Peyer's patch (tissue), 4 donors: Measurements from ENCODE around the gene SPECC1L.

ENCODE experiments used
- POLR2A ChIP-seq, 2 donors: fragments of 450-650 bp; IDR thresholded peaks; one replicate each; pipeline ENCODE4 v1.5.1; 2017; ENCODE audit warnings: antibody characterized with exemption in 2 of 2, mild to moderate bottlenecking in 2 of 2, moderate library complexity in 2 of 2
- TF ChIP-seq, protein P1 (sequence below), 6 experiments: fragments of 450-650 bp in 4 of 6; fragments of 200-600 bp in 2 of 6; sonication (generic) in 1 of 6; IDR thresholded peaks; one replicate each; pipeline ENCODE4 v1.5.1; 2017 to 2019; ENCODE audit warnings: antibody characterized with exemption in 6 of 6, mild to moderate bottlenecking in 3 of 6, moderate library complexity in 1 of 6

DNA sequence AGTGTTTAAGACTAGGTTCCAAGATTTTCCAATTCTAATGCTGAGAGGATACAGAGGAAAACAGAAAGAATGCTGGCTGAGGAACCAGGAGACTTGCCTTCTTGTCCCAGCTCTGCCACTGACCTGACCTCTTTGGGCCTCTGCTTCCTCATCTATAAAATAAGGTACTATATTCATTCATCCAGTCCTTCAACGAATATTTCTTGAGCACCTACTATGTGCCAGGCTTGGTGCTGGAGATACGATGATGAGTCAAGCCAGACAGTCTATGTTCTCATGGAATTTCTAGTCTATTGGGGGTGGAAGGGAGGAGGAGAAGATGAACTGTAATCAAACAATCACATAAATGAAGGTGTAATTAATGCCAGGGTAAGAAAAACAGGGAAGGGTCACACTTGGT lies 196.7 kb downstream of the SPECC1L start:
- TF ChIP-seq, protein P1, sequence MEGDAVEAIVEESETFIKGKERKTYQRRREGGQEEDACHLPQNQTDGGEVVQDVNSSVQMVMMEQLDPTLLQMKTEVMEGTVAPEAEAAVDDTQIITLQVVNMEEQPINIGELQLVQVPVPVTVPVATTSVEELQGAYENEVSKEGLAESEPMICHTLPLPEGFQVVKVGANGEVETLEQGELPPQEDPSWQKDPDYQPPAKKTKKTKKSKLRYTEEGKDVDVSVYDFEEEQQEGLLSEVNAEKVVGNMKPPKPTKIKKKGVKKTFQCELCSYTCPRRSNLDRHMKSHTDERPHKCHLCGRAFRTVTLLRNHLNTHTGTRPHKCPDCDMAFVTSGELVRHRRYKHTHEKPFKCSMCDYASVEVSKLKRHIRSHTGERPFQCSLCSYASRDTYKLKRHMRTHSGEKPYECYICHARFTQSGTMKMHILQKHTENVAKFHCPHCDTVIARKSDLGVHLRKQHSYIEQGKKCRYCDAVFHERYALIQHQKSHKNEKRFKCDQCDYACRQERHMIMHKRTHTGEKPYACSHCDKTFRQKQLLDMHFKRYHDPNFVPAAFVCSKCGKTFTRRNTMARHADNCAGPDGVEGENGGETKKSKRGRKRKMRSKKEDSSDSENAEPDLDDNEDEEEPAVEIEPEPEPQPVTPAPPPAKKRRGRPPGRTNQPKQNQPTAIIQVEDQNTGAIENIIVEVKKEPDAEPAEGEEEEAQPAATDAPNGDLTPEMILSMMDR (IDR thresholded peaks at IDR 0.05): no peak
- no peak for TF ChIP-seq POLR2A (IDR thresholded peaks at IDR 0.05)
